ES-I3 (cell line): ENCODE data around the gene LRP1.
A peak's percentile ranks its signal among the peaks of the same experiment; 100 is the strongest.

Experiments used
- H3K36me3 ChIP-seq: 2 replicates; pipeline ENCODE4 v1.6.1; 2013; ENCODE audit warnings: mild to moderate bottlenecking, low read length, control low read depth, moderate library complexity; ENCODE audit not compliant: insufficient read depth
- H3K4me1 ChIP-seq: 2 replicates; pipeline ENCODE4 v1.6.1; 2013; ENCODE audit warnings: mild to moderate bottlenecking, control low read depth, low read length; ENCODE audit not compliant: insufficient read depth
- H3K9ac ChIP-seq: 2 replicates; pipeline ENCODE4 v1.6.1; 2013; ENCODE audit warnings: low read depth, mild to moderate bottlenecking, low read length, moderate library complexity
- H3K9me3 ChIP-seq: 2 replicates; pipeline ENCODE4 v1.6.1; 2013; ENCODE audit warnings: mild to moderate bottlenecking, low read length, moderate library complexity; ENCODE audit not compliant: control insufficient read depth, insufficient read depth

The LRP1 gene

GRCh38 chr12:57236201-57236924 lies 108.1 kb downstream of the LRP1 start:
- Histone ChIP-seq H3K9me3 (no peaks in the 10 kb centered on the region), H3K36me3 (peaks cover 14% of the 10 kb centered on the region; the same call in 1 of the 2 replicates), H3K4me1 (peaks cover 15% of the 10 kb centered on the region), H3K9ac (no peak overlapping the region)

DNA sequence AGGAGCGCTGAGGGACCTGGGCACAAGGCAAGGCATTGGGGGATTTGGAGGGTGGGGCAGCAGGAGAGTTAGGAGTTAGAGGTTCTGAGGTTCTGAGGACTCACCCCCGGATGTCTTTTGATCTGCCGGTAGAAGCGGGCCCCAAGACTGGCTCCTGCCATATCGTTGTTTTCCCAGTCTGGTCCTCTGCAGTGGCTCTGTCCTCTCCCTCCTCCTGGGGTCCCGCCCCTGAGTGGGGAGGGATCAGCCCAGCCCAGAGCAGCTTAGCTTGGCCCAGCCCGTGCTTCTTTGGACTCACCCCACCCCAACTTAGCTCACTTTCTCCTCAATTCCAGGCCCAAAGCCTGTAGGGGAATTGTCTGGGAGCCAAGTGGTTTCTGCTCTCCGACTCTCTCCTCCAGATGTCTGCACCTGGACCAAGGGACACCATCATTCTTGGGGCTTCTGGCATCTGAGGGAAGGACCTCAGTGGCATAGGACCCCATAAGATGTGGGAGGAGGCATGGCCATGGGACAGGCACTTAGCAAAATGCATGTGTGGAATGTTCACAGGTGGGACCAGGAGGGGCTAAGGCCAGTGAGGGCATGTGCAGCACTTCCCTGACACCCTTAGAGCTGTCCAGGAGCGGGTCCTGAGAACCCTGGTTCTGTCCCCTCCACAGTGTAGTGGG lies 108.8 kb downstream of the LRP1 start:
- peaks cover 20% of the 10 kb centered on the region for H3K4me1 ChIP-seq
- H3K36me3 ChIP-seq, result peaks cover 7% of the 10 kb centered on the region; the same call in 1 of the 2 replicates
- no peaks in the 10 kb centered on the region for H3K9me3 ChIP-seq
- H3K9ac ChIP-seq, result no peak overlapping the region

- Histone ChIP-seq H3K4me1 (peaks cover 23% of the 10 kb centered on the region), H3K36me3 (0 out of 2 replicates have a peak, but pooled peaks cover 6% of the 10 kb centered on the region), H3K9ac (peak overlapping the region; percentile 51; the same call in 1 of the 2 replicates), H3K9me3 (no peaks in the 10 kb centered on the region)
Measured at GRCh38 chr12:57237596-57237931, 109.3 kb downstream of the LRP1 start.

- Histone ChIP-seq H3K4me1 (peaks cover 23% of the 10 kb centered on the region), H3K9ac (peak overlapping the region; percentile 51), H3K9me3 (no peaks in the 10 kb centered on the region), H3K36me3 (0 out of 2 replicates have a peak, but pooled peaks cover 6% of the 10 kb centered on the region)
Measured at GRCh38 chr12:57237932-57238853, 109.9 kb downstream of the LRP1 start.

- Histone ChIP-seq H3K4me1 (peaks cover 23% of the 10 kb centered on the region), H3K9ac (peak overlapping the region; percentile 51), H3K36me3 (0 out of 2 replicates have a peak, but pooled peaks cover 1% of the 10 kb centered on the region), H3K9me3 (no peaks in the 10 kb centered on the region)
Measured at GRCh38 chr12:57238854-57239554, 110.7 kb downstream of the LRP1 start.

GRCh38 chr12:57239587-57240065 lies 111.3 kb downstream of the LRP1 start:
- peaks cover 24% of the 10 kb centered on the region for H3K4me1 ChIP-seq
- no peaks in the 10 kb centered on the region for H3K36me3 ChIP-seq
- no peaks in the 10 kb centered on the region for H3K9me3 ChIP-seq
- peak overlapping the region; percentile 51 for H3K9ac ChIP-seq

- peak overlapping the region; percentile 51 for H3K9ac ChIP-seq
- no peaks in the 10 kb centered on the region for H3K9me3 ChIP-seq
- no peaks in the 10 kb centered on the region for H3K36me3 ChIP-seq
- peaks cover 29% of the 10 kb centered on the region for H3K4me1 ChIP-seq
Measured at GRCh38 chr12:57240066-57240921, 112.0 kb downstream of the LRP1 start.

DNA sequence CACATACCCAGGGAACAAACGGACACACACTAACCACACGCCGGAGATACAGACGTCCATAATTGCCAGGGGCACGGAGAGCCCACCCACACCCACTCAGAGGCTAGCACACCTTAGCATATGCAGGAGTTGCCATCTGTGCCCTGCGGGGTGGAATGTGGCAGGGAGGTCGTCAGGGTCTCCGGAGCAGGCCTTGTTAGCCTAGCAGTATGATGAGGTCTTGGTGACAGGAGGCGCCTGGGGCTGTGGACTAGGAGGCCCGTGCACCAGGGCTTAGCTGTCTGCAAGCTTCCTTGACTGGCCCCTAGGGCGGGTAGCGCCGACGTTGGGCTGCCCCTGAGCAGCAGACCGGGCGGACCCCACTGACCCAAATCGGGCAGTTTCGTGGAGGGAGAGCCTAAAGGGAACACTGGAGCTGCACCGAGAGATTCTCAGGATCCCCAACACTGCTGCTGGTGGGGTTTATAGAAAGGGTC lies 112.7 kb downstream of the LRP1 start:
- no peaks in the 10 kb centered on the region for H3K36me3 ChIP-seq
- no peaks in the 10 kb centered on the region for H3K9me3 ChIP-seq
- H3K4me1 ChIP-seq, result peaks cover 29% of the 10 kb centered on the region
- H3K9ac ChIP-seq, result peak overlapping the region; percentile 51; the same call in 1 of the 2 replicates

DNA sequence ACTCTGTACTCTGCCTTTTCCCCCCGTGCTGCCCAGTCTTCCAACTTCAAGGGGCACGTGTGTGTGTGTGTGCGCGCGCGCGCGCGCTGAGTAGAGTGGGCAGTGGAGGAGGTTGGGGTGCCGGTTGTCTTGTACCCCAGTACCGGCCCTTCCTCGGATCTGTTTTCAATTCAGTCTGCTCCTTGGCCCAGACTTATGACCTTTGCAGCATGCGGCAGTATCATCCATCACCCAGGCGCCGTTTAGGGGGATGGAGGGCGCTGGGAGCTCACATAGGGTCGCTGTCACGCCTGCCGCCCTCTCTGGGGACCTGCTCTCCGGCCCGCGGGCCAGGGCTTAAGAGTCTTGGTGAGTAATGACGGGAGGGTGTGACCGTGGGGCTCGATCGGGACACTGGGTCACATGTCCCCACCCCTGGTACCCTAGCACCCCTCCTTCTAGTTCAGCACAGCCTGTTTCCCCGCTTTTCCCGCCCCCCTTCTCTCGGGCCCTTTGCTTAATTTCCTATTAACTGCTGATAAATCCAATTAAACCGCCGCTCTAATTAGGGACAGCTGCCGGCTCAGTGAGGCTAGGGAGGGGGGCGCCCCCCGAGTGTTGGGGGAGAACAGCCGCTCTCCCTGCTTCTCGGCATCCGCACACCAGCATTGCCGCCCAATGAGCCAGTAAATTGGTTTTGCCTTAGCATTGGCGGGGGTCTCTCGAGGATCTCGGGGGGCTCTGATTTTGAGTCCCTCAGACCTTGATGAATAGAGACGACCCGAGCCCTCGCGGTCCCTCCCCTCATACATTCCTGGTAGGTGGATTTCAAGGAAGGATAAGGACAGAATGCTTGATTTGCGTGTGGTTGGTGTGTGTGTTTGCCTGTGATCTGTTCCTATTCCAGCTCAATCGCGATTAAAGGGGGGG lies 113.4 kb downstream of the LRP1 start:
- Histone ChIP-seq H3K36me3 (no peaks in the 10 kb centered on the region), H3K4me1 (peaks cover 30% of the 10 kb centered on the region), H3K9ac (no peak overlapping the region), H3K9me3 (no peaks in the 10 kb centered on the region)

GRCh38 chr12:57242329-57242690 lies 114.0 kb downstream of the LRP1 start:
- H3K9ac ChIP-seq, result no peak overlapping the region
- no peaks in the 10 kb centered on the region for H3K9me3 ChIP-seq
- H3K4me1 ChIP-seq, result peaks cover 30% of the 10 kb centered on the region
- no peaks in the 10 kb centered on the region for H3K36me3 ChIP-seq

GRCh38 chr12:57242691-57243454 lies 114.6 kb downstream of the LRP1 start:
- no peaks in the 10 kb centered on the region for H3K9me3 ChIP-seq
- H3K4me1 ChIP-seq, result peaks cover 25% of the 10 kb centered on the region; the same call in 1 of the 2 replicates
- H3K36me3 ChIP-seq, result no peaks in the 10 kb centered on the region
- peak overlapping the region; percentile 62; the same call in 1 of the 2 replicates for H3K9ac ChIP-seq
